ENCODE data around the gene PACRG. TPM values are rescaled to one million over a fixed set of nuclear protein-coding genes. Genes with fewer than 3 reads are reported as not detected.

The PACRG gene
- total and polyA plus RNA-seq, 2 of the 8 experiments (the other 6 are each of a cell fraction or from before 2014, with no cell fraction given) = 0.44 to 0.54 TPM

GRCh38 chr6:163342571-163343539, 615.1 kb downstream of the PACRG start (continued):
- TF ChIP-seq CHD7 (IDR thresholded peaks at IDR 0.05; ENCODE audit: insufficient replicate concordance, low read length) (no peak), RAD21 (IDR thresholded peaks at IDR 0.05 in 1 of 2, conservative IDR thresholded peaks at IDR 0.05 in 1 of 2; ENCODE audit: low read depth in 2 of 2, low read length in 2 of 2) (no peak), GTF2F1 (IDR thresholded peaks at IDR 0.05; ENCODE audit: borderline replicate concordance, low read depth, low read length) (no peak), NRF1 (IDR thresholded peaks at IDR 0.05; ENCODE audit: low read depth, low read length) (no peak), ASH2L (IDR thresholded peaks at IDR 0.05; ENCODE audit: low read length) (no peak), SIRT6 (IDR thresholded peaks at IDR 0.05; ENCODE audit: low read length) (no peak), SRF (IDR thresholded peaks at IDR 0.05; ENCODE audit: low read depth, low read length) (no peak), YY1 (IDR thresholded peaks at IDR 0.05; ENCODE audit: low read depth, low read length) (no peak), PHF8 (conservative IDR thresholded peaks at IDR 0.05; ENCODE audit: low read depth, low read length) (no peak), CHD2 (IDR thresholded peaks at IDR 0.05; ENCODE audit: low read length) (no peak)
